ENCODE measurements around the gene CENPA. TPM values are rescaled to one million over a fixed set of nuclear protein-coding genes. Genes with fewer than 3 reads are reported as not detected.

Gene CENPA
- total RNA-seq, 1 donor from 2014 or later = 4.7 TPM

- H3K4me3 Mint-ChIP-seq (ENCODE audit: unreplicated experiment) = no peak overlapping the region
- no peak overlapping the region for H3K27ac Mint-ChIP-seq (ENCODE audit: unreplicated experiment)
- TF ChIP-seq, protein P1, sequence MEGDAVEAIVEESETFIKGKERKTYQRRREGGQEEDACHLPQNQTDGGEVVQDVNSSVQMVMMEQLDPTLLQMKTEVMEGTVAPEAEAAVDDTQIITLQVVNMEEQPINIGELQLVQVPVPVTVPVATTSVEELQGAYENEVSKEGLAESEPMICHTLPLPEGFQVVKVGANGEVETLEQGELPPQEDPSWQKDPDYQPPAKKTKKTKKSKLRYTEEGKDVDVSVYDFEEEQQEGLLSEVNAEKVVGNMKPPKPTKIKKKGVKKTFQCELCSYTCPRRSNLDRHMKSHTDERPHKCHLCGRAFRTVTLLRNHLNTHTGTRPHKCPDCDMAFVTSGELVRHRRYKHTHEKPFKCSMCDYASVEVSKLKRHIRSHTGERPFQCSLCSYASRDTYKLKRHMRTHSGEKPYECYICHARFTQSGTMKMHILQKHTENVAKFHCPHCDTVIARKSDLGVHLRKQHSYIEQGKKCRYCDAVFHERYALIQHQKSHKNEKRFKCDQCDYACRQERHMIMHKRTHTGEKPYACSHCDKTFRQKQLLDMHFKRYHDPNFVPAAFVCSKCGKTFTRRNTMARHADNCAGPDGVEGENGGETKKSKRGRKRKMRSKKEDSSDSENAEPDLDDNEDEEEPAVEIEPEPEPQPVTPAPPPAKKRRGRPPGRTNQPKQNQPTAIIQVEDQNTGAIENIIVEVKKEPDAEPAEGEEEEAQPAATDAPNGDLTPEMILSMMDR (IDR thresholded peaks at IDR 0.05; ENCODE audit: partially characterized antibody, unreplicated experiment) = no peak
- no peaks in the 10 kb centered on the region for H3K36me3 Mint-ChIP-seq (ENCODE audit: unreplicated experiment)
- H3K27me3 Mint-ChIP-seq (ENCODE audit: unreplicated experiment) = peaks cover 7% of the 10 kb centered on the region
- no peak for DNase-seq
- H3K4me1 Mint-ChIP-seq (ENCODE audit: low read depth, unreplicated experiment) = peaks cover 18% of the 10 kb centered on the region
- peaks cover 9% of the 10 kb centered on the region for H3K9me3 Mint-ChIP-seq (ENCODE audit: unreplicated experiment)
These were observed 57.2 kb downstream of the CENPA start for GRCh38 chr2:26843041-26843440.

Other genes starting within 250 kb of the CENPA start
- not detected for gene CIB4, start 144.7 kb upstream of the CENPA start, total RNA-seq (ENCODE audit: unreplicated experiment)
- 21.7 TPM for gene KCNK3, start 93.3 kb upstream of the CENPA start, total RNA-seq (ENCODE audit: unreplicated experiment)
- 28.8 TPM for gene SLC35F6, start 21.8 kb upstream of the CENPA start, total RNA-seq (ENCODE audit: unreplicated experiment)
- gene DPYSL5, start 62.1 kb downstream of the CENPA start, total RNA-seq (ENCODE audit: unreplicated experiment) = 313 TPM
- gene MAPRE3, start 184.6 kb downstream of the CENPA start, total RNA-seq (ENCODE audit: unreplicated experiment) = 49.2 TPM
- 35.8 TPM for gene TMEM214, start 246.9 kb downstream of the CENPA start, total RNA-seq (ENCODE audit: unreplicated experiment)

All from glutamatergic neuron (in vitro differentiated cells).